HG03558 (cell line): ENCODE measurements around the gene IL10RA.
A peak's percentile ranks its signal among the peaks of the same experiment; 100 is the strongest.
"Not testable (repeated sequence)": the region's sequence is repeated elsewhere in the genome, so short reads cannot be mapped to it uniquely, and the experiment has no call there.

ENCODE experiments used
- ATAC-seq: cut with Tn5 transposase; IDR thresholded peaks from one replicate; pipeline ENCODE4 v1.9.1; 2021; ENCODE audit warnings: moderate number of reproducible peaks; ENCODE audit not compliant: unreplicated experiment; ENCODE audit errors: extremely low read depth

IL10RA gene

DNA sequence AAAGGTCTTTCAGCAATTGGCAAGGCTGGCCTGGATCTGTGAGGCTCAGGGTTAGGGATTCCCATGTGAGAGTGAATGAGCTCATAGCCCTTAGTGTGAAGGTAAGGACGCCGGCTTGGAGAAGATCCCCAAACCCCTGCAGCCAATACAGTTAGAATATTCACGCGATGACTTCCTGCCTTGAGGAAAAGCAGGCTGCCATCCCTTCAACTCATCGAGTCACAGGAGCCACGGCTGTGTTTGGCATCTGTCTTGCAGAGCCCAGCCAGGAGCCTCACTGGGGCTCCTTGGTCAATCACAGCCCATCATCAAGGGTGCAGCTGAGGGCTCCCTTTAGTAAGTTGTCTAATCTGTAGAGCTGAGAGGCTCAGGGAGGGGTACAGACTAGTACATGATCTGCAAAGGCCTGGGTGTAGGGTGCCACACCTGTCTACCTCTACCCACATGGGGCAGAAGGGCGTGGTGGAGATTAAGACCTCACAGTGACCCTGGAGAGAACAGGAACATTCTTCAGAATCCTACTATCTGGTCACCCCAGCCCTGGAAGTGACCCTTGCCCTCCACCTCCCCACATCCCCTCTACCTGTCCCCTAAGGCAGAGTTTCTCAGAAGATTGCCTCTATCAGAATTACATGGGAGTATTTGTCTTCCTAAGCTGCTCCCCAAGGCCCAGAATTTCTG, 18.5 kb downstream of the IL10RA start:
- ATAC-seq = no peak

DNA sequence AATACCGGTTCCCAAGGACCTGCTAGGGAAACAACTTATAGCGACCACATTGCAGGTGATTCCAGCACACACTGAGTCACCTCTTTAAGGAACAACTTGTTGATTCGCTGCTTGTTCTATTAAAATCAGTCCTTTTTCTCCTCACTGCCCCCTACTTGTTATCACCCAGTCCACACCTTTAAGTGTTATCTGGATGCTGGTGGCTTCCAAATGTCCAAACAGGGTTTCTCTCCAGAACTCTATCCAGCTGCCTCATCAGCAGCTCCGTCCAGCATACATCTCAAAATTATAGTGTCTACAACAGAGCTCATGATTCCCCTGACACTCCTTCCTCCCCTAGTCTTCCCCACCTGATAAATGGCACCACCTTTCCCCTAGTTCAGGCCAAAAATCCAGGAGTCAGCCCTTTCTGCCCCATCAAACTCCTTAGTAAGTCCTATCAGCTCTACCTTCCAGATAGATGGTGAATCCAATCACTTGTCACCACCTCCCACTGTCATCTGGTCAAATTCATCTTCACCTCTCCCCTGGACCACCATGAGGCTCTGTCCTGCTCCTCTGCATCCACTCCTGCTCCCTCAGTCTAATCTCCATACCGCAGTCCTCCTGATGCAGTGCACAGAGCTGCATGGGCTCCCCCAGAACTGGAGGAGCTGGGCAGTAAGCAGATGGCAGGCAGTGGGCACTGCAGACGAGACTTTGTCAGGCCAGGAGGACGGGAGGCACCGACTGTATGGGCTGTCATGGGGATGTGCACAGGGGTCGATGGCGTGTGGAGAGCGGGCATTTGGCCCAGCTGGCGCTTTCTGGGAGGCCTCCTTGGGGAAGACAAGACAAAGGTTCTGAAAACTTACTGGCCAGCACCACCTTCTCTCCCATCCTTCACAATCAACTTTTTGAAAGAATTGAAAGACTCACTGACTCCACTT, 19.3 kb downstream of the IL10RA start:
- ATAC-seq = no peak

DNA sequence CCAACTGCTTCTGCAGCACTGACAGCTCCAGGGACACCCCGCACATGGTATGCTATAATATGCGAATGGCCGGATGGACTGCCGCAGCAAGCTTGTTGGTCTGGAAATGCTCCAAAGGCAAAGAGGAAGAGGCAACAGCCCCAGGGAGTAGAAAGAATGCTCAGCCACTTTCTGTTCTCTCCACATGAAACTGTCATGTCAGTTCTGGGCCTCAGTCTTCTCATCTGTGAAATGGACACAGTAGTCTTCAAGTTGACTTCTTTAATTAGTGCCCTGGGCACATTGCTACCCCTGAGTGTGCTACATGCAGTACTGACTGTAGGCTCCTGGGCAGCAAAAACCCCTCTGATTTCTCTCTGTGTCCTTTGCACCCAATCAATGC, 19.9 kb downstream of the IL10RA start:
- no peak for ATAC-seq

DNA sequence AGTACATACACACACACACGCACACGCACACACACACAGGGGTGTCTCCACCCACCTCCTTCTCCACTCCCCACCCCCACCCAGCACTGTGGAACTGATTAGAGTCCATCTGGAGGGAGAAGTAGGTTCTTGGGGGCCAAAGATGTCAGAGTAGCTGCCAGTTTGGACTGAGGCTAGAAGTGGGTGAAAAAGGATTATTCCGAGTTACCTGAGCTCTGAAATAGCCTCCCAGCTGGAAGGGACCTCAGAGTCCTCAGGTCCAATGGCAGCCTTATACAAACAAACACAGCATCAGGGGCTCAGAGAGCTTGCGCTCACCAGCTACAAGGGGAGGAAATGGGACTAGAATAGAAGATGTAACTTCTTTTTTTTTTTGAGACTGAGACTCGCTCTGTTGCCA, 20.8 kb downstream of the IL10RA start:
- no peak for ATAC-seq

DNA sequence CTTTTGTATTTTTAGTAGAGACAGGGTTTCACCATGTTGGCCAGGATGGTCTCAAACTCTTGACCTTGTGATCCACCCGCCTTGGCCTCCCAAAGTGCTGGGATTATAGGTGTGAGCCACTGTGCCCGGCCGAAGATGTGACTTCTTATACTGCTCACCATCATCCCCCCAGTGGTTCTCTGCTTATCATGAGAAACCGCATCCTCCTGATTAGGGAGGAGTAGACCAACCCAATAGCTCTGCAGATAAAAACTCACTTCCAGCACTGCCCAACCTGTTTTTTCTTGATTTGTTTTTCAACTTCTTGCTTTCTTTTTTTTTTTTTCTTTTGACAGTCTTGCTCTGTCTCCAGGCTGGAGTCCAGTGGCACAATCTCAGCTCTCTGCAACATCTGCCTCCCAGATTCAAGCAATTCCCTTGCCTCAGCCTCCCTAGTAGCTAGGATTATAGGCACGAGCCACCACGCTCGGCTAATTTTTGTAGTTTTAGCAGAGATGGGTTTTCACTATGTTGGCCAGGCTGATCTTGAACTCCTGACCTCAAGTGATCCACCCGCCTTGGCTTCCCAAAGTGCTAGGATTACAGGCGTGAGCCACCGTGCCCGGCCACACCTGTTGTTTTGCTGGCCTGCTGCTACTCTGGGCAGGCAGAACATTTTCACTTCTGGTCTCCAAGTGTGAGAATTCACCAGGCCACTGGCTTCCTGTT, 21.5 kb downstream of the IL10RA start:
- ATAC-seq = not testable (repeated sequence)

DNA sequence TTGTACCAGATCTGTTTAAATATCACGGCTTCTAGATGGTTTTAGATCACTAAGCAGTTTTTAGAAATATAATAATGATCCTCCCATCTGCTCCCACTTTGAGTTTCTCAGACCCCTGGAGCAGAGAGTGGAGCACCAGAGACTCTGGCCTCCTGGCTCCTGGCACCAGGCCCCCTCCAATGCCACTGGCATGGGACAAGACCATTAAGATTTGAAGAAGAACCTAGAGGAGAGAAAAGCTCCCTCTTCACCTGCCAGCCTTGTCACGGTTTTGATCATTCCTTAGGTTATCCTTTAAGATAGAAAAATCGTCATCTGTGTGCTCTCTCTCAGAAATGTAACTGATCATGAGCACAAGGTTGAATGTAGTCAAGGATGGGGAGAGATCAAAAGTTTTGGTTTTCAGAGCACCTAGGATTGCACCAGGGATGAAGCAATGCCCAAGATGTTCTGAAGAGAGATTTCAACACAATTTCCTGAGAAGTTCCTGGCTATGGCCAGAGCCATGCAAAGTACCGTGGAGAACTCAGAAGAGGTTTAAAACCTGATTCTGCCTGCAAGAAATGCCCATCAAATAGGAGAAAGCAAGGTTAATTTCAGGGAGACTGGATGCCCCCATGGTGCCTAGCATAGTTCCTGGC, 22.2 kb downstream of the IL10RA start:
- no peak for ATAC-seq

DNA sequence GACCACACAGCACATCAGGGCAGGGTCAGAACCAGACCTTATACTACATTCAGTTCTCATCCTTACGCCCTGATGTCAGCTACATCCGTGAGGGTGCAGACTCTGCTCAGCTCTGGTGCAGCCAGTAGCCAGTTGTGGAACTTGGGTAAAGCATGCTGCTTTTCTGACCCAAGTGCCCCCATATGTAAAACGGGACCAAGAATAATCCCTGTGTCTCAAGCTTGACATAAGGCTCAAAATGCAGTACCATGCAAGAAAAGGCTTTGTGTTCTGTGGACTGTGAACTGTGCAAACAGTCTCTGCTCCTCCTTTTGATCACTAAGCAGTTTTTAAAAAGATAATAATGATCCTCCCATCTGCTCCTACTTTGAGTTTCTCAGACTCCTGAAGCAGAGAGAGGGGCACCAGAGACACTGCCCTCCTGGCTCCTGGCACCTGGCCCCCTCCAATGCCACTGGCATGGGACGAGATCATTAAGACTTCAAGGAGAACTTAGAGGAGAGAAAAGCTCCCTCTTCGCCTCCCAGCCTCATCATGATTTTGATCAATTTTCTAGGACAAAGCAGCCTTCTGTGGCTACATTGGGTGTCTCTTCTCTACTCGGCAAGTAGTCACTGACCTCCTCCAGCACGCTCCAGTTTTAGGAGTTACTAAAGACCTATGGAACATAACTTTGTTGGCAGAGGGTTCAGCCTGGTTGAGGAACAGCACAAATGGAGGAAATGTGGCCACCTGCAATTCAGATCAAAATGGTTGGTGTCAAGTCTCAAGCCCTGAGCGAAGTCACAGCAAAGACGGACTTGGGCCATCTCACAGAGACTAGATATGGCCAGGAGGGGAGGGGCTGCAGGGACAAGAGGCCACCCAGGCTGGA, 23.9 kb downstream of the IL10RA start:
- ATAC-seq = no peak

DNA sequence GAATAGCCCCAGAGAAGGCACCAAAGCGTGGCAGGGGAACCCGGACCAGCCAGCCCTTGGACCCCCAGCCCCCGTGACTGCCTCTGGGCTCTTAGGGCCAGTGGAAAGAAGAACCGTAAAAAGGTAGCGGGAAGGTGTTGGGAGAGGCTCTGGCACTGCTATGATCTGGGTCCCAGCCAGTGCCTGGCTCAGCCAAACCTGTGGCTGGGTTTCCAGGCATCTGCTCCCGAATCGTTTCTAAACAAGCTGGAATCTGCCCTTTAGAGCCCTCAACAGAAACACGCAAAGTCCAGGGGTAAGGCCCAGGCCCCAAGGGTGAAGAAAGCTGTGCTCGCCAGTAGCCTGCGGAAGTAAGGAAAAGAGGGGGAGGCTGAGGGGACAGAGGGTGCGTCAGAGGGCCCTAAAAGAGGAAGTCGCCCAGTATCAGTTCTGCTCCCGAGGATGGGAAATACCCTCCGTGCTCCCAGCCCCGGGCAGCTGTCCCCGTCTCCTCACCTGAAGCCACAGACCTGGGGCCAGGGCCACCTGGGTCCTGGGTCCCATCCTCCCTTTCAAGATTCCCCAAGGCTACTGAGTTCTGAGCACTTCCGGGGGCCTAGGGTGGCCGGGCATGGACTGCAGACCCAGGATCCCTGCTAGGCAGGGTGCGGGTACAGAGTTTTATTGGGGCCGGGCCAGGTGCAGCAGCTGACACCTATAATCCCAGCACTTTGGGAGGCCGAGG, 24.7 kb downstream of the IL10RA start:
- ATAC-seq = peak; percentile 58

DNA sequence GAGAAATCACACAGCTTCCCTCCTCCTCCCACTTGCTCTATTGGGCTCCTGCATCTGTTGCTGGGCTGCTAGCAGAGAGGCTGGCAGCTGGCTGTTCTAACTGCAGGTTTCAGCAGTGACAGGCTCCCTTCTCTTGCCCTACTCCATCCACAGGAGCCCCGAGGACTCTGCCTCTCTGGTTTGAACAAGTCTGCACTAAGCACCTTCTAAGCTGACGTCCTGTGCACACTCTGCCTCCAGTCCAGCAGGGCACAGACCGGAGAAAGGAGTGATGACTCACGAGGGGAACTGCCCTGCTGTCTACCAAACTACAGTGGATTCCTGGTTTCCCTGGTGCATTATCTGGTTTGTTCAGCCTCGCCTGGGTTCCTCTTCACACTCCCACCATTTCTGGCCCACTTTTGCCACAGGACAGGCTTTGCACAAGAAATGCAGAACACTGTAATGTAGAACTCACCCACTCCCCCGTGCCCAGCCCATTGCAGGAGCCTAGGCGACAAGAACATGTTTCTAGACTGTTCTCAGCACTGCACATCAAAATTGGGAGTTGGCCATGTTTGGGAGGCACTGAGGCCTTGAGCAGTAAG, 26.0 kb downstream of the IL10RA start:
- no peak for ATAC-seq

DNA sequence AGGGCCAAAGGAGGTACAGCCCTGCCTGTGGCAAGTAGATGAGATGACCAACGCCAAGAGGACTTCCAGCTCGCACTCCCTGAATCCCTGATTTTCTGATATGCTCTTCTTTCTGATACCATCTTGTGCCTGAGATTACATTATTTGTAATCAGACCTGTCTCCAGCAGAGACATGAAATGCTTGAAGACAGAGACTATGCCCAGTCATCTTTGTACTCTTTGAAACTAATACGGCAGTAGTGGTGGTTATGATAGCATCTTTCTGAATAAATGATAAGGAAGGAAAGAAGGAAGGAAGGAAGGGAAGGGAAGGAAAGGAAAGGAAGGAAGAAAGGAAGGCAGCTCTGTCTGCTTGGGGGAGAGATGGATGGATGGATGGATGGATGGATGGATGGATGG, 27.8 kb downstream of the IL10RA start:
- ATAC-seq = no peak

DNA sequence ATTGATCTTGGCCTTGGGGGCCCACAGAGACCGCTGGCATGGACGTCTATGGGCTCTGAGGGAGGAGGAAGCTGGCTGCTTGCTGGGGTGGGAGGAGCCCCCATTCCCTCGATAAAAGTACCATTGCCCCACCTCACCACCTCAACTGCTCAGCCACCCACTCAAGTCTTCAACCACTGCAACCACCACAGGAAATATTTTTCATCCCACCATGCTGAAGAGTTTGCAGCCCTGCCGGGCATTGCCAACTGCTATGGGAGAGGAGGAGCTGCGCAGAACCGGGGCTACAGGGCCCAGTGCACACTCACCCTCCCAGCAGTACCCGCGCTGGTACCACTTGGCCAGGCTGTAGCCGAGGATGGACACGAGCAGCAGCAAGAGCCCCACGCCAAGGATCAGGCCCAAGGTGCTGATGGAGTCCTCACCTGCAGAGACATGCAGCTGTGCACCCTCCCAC, 29.2 kb downstream of the IL10RA start:
- no peak for ATAC-seq

DNA sequence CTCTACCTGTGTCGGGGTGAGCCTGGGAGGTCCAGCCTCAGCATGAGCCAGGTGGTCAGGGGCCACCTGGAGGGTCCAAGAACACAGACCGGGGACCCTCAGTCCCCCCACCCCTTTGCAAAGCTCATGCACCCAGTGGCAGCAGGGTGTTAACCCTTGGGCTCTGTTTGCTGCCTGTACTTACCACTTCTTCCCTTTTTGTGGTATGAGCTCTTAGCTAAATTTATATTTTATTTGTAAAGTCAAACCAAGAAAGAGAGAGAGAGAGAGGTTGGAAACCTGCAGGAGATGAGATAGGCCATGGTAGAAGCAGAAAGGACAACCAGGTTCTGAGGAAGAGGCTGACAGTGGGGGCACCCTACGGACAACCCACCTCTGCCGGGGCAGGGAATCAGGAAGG, 29.9 kb downstream of the IL10RA start:
- ATAC-seq = no peak

DNA sequence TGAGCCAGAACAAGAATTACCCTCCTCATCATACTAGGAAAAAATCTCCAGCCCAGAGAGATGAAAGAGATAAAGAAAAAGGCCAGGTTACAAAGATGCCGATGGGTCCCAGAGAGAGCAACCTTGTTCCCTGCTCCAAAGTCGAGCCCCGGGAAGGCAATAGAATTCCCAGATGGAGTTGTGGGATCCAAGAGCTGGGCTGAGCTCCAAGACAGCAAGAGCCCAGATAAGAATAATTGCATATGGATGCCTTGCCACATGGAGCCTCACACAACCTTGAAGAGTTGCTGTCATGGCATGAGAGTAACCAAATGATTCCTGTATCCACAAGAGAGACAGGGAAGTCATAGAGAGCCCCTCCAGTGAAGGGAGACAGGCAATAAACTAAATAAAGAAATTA, 30.9 kb downstream of the IL10RA start:
- ATAC-seq = no peak

DNA sequence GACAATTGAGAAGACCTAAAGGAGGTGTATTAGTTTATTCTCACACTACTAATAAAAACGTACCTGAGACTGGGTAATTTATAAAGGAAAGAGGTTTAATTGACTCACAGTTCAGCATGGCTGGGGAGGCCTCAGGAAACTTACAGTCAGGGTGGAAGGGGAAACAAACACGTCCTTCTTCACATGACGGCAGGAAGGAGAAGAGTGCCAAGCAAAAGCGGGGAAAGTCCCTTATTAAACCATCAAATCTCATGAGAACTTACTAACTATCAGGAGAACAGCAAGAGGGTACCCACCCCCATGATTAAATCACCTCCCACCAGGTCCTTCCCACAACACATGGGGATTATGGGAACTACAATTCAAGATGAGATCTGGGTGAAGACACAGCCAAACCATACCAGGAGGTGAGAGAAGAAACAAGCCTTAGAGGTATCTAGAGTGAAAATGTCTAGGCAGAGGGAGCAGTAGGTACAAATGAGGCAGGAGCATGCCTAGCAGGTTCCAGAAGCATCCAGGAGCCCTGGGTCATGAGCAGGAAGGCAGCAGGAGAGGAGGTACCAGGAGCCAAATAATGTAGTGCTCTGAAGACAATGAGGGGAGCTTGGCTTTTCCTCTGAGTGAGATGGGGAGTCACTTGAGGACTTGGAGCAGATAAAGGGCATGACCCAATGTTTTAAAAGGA, 31.6 kb downstream of the IL10RA start:
- no peak for ATAC-seq

DNA sequence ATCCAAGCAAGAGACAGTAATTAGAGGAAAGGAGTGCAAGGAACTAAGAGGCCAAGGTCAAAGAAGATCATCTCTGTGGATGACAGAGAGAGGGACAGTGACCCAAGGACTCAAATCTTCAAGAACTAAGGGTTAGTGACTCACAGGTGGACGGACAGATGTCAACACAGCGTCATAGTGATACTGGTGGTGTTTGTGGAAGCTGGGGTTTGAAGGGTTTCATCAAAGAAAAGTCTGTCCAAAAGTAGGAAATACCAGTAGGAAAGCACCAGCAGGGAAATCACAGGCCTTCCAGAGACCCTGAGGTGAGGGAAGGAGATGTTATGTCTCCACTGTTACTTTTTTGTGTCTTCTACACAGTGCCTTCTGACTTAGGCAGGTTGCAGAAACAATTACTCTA, 32.2 kb downstream of the IL10RA start:
- ATAC-seq = no peak

DNA sequence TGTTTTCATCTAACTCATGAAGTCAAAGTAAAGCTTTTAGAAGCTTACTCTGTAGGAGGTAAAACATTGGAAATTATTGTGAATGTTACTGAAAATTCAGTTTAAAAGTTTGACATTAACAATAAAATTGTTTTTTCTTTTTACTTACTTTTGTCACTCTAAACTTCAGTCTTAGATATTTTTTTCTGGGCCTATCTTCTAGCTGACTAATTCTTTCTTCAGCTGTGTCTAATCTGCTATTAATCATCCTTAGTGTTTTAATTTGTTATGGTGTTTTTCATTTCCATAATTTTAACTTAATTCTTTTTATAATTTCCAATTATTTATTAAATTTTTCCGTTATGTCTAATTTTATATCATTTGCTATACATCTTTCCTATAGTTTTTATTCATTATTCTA, 35.0 kb downstream of the IL10RA start:
- ATAC-seq = no peak

DNA sequence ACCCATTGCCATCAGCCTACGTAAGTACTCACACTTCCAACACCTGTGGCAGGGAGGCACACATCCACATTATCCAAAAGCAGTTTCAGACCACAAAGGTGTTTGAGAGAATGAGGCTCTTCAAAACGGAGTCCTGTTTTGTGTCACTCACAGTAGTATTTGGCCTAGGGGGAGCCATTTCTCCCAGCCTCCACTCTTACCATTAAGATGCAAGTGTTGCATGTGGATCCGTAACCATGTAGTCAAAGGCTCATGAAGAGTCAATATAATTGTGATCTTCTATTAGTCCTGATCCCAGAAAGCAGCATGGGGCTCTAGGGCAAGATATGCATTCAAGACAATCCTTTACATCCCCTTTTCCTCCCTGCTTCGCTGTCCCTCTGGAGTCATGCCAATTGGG, 41.5 kb downstream of the IL10RA start:
- no peak for ATAC-seq

DNA sequence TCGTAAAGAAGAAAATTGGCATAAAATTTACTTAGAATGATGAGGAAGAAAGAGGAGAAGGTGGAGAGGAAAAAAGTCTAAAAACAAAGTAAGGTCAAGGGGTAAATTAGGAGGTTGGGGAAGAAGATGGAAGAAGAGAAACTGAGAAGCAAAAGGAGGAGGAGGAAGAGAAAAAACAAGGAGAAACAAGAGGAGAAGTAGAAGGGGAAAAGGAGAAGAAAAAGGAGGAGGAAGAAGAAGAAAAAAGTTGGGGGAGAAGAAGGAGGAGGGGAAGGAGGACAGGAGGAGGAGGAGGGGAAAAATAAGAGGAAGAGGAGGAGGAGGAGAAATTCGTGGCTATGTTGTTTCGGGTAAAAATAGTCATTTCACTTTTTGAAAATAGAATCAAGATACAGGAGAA, 42.4 kb downstream of the IL10RA start:
- no peak for ATAC-seq
